ENCODE data around the gene WWOX. TPM values are rescaled to one million over a fixed set of nuclear protein-coding genes. Genes with fewer than 3 reads are reported as not detected.

Gene WWOX
- total and polyA plus RNA-seq, 2 of the 13 experiments (the other 11 are each of a cell fraction or from before 2014, with no cell fraction given), result 9.1 to 37.4 TPM

GRCh38 chr16:78297066-78297666, 197.7 kb downstream of the WWOX start (continued):
- TF ChIP-seq GMEB2 (CRISPR knock-in tag; IDR thresholded peaks at IDR 0.05; ENCODE audit: low read depth) (no peak; the same call in 1 of the 2 replicates), ZNF792 (CRISPR knock-in tag; IDR thresholded peaks at IDR 0.05) (peak; percentile 96), ZNF570 (CRISPR knock-in tag; IDR thresholded peaks at IDR 0.05; ENCODE audit: borderline replicate concordance) (no peak), CREB1 (IDR thresholded peaks at IDR 0.05) (peak; percentile 50), CREB1 (CRISPR knock-in tag; IDR thresholded peaks at IDR 0.05) (peak; percentile 90), ZFP36 (IDR thresholded peaks at IDR 0.05; ENCODE audit: borderline replicate concordance, low read depth, low read length, partially characterized antibody) (no peak), ZFP36L2 (CRISPR knock-in tag; IDR thresholded peaks at IDR 0.05) (no peak), TMF1 (CRISPR knock-in tag; IDR thresholded peaks at IDR 0.05; ENCODE audit: low read depth) (no peak), ZNF556 (CRISPR knock-in tag; IDR thresholded peaks at IDR 0.05; ENCODE audit: borderline replicate concordance) (peak; percentile 96; the same call in 1 of the 2 replicates), ZNF20 (CRISPR knock-in tag; IDR thresholded peaks at IDR 0.05) (no peak), ZNF143 (CRISPR knock-in tag; IDR thresholded peaks at IDR 0.05) (peak; percentile 20; the same call in 1 of the 2 replicates), ZNF850 (CRISPR knock-in tag; conservative IDR thresholded peaks at IDR 0.05) (no peak), CEBPG (CRISPR knock-in tag; IDR thresholded peaks at IDR 0.05) (peak; percentile 85), ZSCAN21 (CRISPR knock-in tag; IDR thresholded peaks at IDR 0.05; ENCODE audit: borderline replicate concordance) (peak; percentile 87; the same call in 1 of the 2 replicates), ZNF530 (CRISPR knock-in tag; IDR thresholded peaks at IDR 0.05; ENCODE audit: low read depth) (no peak)
- TF ChIP-seq, protein P1, sequence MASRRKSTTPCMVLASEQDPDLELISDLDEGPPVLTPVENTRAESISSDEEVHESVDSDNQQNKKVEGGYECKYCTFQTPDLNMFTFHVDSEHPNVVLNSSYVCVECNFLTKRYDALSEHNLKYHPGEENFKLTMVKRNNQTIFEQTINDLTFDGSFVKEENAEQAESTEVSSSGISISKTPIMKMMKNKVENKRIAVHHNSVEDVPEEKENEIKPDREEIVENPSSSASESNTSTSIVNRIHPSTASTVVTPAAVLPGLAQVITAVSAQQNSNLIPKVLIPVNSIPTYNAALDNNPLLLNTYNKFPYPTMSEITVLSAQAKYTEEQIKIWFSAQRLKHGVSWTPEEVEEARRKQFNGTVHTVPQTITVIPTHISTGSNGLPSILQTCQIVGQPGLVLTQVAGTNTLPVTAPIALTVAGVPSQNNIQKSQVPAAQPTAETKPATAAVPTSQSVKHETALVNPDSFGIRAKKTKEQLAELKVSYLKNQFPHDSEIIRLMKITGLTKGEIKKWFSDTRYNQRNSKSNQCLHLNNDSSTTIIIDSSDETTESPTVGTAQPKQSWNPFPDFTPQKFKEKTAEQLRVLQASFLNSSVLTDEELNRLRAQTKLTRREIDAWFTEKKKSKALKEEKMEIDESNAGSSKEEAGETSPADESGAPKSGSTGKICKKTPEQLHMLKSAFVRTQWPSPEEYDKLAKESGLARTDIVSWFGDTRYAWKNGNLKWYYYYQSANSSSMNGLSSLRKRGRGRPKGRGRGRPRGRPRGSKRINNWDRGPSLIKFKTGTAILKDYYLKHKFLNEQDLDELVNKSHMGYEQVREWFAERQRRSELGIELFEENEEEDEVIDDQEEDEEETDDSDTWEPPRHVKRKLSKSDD (CRISPR knock-in tag; IDR thresholded peaks at IDR 0.05; ENCODE audit: low read depth), result peak; percentile 87; the same call in 1 of the 2 replicates
- TF ChIP-seq, protein P2, sequence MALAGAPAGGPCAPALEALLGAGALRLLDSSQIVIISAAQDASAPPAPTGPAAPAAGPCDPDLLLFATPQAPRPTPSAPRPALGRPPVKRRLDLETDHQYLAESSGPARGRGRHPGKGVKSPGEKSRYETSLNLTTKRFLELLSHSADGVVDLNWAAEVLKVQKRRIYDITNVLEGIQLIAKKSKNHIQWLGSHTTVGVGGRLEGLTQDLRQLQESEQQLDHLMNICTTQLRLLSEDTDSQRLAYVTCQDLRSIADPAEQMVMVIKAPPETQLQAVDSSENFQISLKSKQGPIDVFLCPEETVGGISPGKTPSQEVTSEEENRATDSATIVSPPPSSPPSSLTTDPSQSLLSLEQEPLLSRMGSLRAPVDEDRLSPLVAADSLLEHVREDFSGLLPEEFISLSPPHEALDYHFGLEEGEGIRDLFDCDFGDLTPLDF (CRISPR knock-in tag; IDR thresholded peaks at IDR 0.05), result peak; percentile 43; the same call in 1 of the 2 replicates
- TF ChIP-seq, protein P3, sequence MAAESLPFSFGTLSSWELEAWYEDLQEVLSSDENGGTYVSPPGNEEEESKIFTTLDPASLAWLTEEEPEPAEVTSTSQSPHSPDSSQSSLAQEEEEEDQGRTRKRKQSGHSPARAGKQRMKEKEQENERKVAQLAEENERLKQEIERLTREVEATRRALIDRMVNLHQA (CRISPR knock-in tag; IDR thresholded peaks at IDR 0.05), result peak; percentile 63; the same call in 1 of the 2 replicates
- TF ChIP-seq, protein P4, sequence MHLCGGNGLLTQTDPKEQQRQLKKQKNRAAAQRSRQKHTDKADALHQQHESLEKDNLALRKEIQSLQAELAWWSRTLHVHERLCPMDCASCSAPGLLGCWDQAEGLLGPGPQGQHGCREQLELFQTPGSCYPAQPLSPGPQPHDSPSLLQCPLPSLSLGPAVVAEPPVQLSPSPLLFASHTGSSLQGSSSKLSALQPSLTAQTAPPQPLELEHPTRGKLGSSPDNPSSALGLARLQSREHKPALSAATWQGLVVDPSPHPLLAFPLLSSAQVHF (CRISPR knock-in tag; IDR thresholded peaks at IDR 0.05), result no peak
